Stomach smooth muscle (tissue), 2 donors: ENCODE data around the gene AKAP5.
A peak's percentile ranks its signal among the peaks of the same experiment; 100 is the strongest.

Experiments used
- H3K27ac ChIP-seq: one replicate; pipeline ENCODE4 v1.7.0; 2013; ENCODE audit warnings: mild to moderate bottlenecking, low read length, inconsistent platforms
- H3K27me3 ChIP-seq, 2 donors: one replicate each; pipeline ENCODE4 v1.7.0; 2013; ENCODE audit warnings: low read length in 2 of 2; ENCODE audit not compliant: insufficient read depth in 2 of 2, control insufficient read depth in 1 of 2
- H3K36me3 ChIP-seq, 2 donors: one replicate each; pipeline ENCODE4 v1.7.0; 2013; ENCODE audit warnings: low read length in 2 of 2; ENCODE audit not compliant: control insufficient read depth in 2 of 2, insufficient read depth in 2 of 2
- H3K4me1 ChIP-seq: one replicate; pipeline ENCODE4 v1.7.0; 2013; ENCODE audit warnings: low read length; ENCODE audit not compliant: control insufficient read depth, insufficient read depth
- H3K4me3 ChIP-seq, 2 donors: one replicate each; pipeline ENCODE4 v1.7.0; 2013; ENCODE audit warnings: low read length in 2 of 2
- H3K9ac ChIP-seq, 2 donors: one replicate each; pipeline ENCODE4 v1.7.0; 2013; ENCODE audit warnings: low read length in 2 of 2, mild to moderate bottlenecking in 1 of 2
- H3K9me3 ChIP-seq, 2 donors: one replicate each; pipeline ENCODE4 v1.7.0; 2013; ENCODE audit warnings: low read length in 2 of 2; ENCODE audit not compliant: control insufficient read depth in 2 of 2
- donor health status: healthy.
- donor health status: Pancreatic carcinoma.

Gene AKAP5

GRCh38 chr14:64475585-64476273 is 10.4 kb downstream of the AKAP5 start:
- H3K27me3 ChIP-seq: no peaks in the 10 kb centered on the region
- peaks cover 3 to 5% of the 10 kb centered on the region in 2 donors for H3K36me3 ChIP-seq
- no peak overlapping the region for H3K9ac ChIP-seq
- no peak overlapping the region for H3K27ac ChIP-seq
- no peaks in the 10 kb centered on the region for H3K9me3 ChIP-seq
- H3K4me3 ChIP-seq: no peak overlapping the region
- H3K4me1 ChIP-seq: no peaks in the 10 kb centered on the region

- Histone ChIP-seq H3K9me3 (no peaks in the 10 kb centered on the region), H3K27ac (no peak overlapping the region), H3K36me3 (peaks cover 3 to 5% of the 10 kb centered on the region in 2 donors), H3K4me3 (no peak overlapping the region), H3K9ac (no peak overlapping the region), H3K27me3 (no peaks in the 10 kb centered on the region), H3K4me1 (no peaks in the 10 kb centered on the region)
Observed at GRCh38 chr14:64476438-64476837, 11.1 kb downstream of the AKAP5 start.

- Histone ChIP-seq H3K4me3 (no peak overlapping the region), H3K4me1 (no peaks in the 10 kb centered on the region), H3K36me3 (peaks cover 3 to 5% of the 10 kb centered on the region in 2 donors), H3K27me3 (no peaks in the 10 kb centered on the region), H3K9ac (no peak overlapping the region), H3K9me3 (no peaks in the 10 kb centered on the region), H3K27ac (no peak overlapping the region)
Observed at GRCh38 chr14:64478634-64479250, 13.4 kb downstream of the AKAP5 start.

GRCh38 chr14:64488590-64489099 is 23.3 kb downstream of the AKAP5 start:
- Histone ChIP-seq H3K4me1 (no peaks in the 10 kb centered on the region), H3K9ac (no peak overlapping the region), H3K27me3 (no peaks in the 10 kb centered on the region), H3K27ac (no peak overlapping the region), H3K4me3 (no peak overlapping the region), H3K36me3 (peaks cover 21 to 24% of the 10 kb centered on the region in 2 donors), H3K9me3 (no peaks in the 10 kb centered on the region)

- H3K36me3 ChIP-seq: peaks cover 17 to 27% of the 10 kb centered on the region in 2 donors
- no peaks in the 10 kb centered on the region for H3K27me3 ChIP-seq
- H3K4me3 ChIP-seq: no peak overlapping the region
- H3K4me1 ChIP-seq: no peaks in the 10 kb centered on the region
- H3K9ac ChIP-seq: no peak overlapping the region
- H3K27ac ChIP-seq: no peak overlapping the region
- no peaks in the 10 kb centered on the region for H3K9me3 ChIP-seq
Observed at GRCh38 chr14:64491637-64492036, 26.3 kb downstream of the AKAP5 start.

GRCh38 chr14:64493455-64493854 is 28.2 kb downstream of the AKAP5 start:
- no peak overlapping the region for H3K27ac ChIP-seq
- no peaks in the 10 kb centered on the region for H3K9me3 ChIP-seq
- H3K4me3 ChIP-seq: no peak overlapping the region
- H3K4me1 ChIP-seq: no peaks in the 10 kb centered on the region
- peaks cover 5 to 11% of the 10 kb centered on the region in 2 donors for H3K36me3 ChIP-seq
- no peak overlapping the region for H3K9ac ChIP-seq
- no peaks in the 10 kb centered on the region for H3K27me3 ChIP-seq

GRCh38 chr14:64495252-64495651 is 30.0 kb downstream of the AKAP5 start:
- H3K27me3 ChIP-seq: no peaks in the 10 kb centered on the region
- peaks cover 4 to 11% of the 10 kb centered on the region in 2 donors for H3K36me3 ChIP-seq
- no peak overlapping the region for H3K4me3 ChIP-seq
- H3K9ac ChIP-seq: no peak overlapping the region
- no peaks in the 10 kb centered on the region for H3K4me1 ChIP-seq
- no peak overlapping the region for H3K27ac ChIP-seq
- H3K9me3 ChIP-seq: no peaks in the 10 kb centered on the region

GRCh38 chr14:64496764-64497163 is 31.5 kb downstream of the AKAP5 start:
- Histone ChIP-seq H3K4me1 (peaks cover 6% of the 10 kb centered on the region), H3K36me3 (peaks cover 0 to 4% of the 10 kb centered on the region in 2 donors), H3K9me3 (no peaks in the 10 kb centered on the region), H3K27me3 (no peaks in the 10 kb centered on the region), H3K4me3 (no peak overlapping the region), H3K27ac (no peak overlapping the region), H3K9ac (no peak overlapping the region)

GRCh38 chr14:64500088-64500487 is 34.8 kb downstream of the AKAP5 start:
- Histone ChIP-seq H3K27ac (no peak overlapping the region), H3K4me3 (no peak overlapping the region), H3K36me3 (peaks cover 0 to 2% of the 10 kb centered on the region in 2 donors), H3K9me3 (no peaks in the 10 kb centered on the region), H3K9ac (no peak overlapping the region), H3K4me1 (peaks cover 19% of the 10 kb centered on the region), H3K27me3 (no peaks in the 10 kb centered on the region)

GRCh38 chr14:64501411-64502171 is 36.3 kb downstream of the AKAP5 start:
- Histone ChIP-seq H3K9me3 (no peaks in the 10 kb centered on the region), H3K4me3 (peak overlapping the region; percentile 10 to 93), H3K9ac (peak overlapping the region; percentile 37 to 93), H3K36me3 (no peaks in the 10 kb centered on the region), H3K4me1 (peaks cover 19% of the 10 kb centered on the region), H3K27me3 (no peaks in the 10 kb centered on the region), H3K27ac (peak overlapping the region; percentile 99)
